GM19467 (cell line): ENCODE results near the gene USP15.
"Not testable (repeated sequence)": the region's sequence is repeated elsewhere in the genome, so short reads cannot be mapped to it uniquely, and the experiment has no call there.

Experiments
- ATAC-seq: cut with Tn5 transposase; IDR thresholded peaks from one replicate; pipeline ENCODE4 v1.9.1; 2021; ENCODE audit warnings: mild to moderate bottlenecking, moderate library complexity; ENCODE audit not compliant: unreplicated experiment

The USP15 gene

DNA sequence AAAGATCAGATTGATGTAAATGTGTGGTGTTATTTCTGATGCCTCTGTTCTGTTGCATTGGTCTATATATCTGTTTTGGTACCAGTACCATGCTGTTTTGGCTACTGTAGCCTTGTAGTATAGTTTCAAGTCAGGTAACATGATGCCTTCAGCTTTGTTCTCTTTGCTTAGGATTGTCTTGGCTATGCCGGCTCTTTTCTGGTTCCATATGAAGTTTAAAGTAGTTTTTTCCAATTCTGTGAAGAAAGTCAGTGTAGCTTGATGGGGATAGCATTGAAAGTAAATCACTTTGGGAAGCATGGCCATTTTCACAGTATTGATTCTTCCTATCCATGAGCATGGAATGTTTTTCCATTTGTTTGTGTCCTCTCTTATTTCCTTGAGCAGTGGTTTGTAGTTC is 105.6 kb downstream of the USP15 start:
- ATAC-seq: not testable (repeated sequence)

DNA sequence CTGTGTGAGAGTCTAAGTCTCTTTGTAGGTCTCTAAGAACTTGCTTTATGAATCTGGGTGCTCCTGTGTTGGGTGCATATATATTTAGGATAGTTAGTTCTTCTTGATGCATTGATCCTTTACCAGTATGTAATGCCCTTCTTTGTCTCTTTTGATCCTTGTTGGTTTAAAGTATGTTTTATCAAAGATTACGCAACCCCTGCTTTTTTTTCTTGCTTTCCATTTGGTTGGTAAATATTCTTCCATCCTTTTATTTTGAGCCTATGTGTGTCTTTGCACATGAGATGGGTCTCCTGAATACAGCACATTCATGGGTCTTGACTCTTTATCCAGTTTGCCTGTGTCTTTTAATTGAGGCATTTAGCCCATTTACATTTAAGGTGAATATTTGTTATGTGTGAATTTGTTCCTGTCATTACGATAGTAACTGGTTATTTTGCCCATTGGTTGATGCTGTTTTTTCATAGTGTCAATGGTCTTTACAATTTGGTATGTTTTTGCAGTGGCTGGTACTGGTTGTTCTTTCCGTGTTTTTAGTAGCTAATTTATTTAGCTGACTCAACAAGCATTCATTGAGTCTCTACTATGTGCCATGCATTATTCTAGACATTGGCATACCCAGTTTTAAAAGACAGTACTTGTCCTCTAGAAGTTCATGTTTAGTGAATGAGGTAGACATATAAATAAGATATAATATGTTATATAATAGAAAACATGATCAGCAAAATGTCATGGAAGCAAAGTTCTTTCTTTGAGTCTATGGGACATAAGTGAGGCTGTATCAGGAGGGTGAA is 108.4 kb downstream of the USP15 start:
- not testable (repeated sequence) for ATAC-seq

DNA sequence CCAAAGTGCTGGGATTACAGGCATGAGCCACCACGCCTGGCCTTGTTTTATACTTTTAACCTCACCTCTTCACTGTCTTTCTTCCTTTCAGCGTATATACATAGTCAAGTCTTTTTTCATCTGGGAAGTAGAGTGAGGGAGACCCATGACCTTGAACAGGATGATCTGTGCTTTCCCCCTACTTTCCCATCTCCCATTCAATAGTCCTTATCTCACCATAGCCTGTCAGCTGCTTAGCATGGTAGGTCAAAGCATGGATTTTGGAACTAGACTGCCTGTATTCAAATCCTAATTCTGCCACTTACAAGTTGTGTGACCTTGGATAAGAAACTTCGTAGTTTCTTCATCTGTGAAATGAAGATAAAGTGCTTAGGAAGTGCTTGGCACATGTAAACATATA is 110.0 kb downstream of the USP15 start:
- ATAC-seq: no peak

DNA sequence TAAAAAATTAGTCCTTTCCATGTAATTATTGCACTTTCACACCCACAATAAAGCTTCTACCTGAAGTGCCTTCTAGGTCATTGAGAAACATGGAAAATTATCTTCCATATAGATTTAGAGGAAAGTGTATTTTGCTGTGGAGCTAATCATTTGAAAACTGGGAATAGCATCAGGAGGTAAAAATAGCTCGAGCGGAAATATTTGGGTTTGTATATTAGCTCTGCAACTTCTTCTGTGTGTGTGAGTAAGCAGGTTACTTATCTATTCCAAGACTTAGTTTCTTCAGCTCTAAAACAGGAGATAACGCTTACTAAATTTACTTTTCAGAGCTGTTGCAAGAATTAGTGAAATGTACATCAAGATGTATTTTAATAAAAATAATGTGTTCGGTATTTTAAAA is 111.5 kb downstream of the USP15 start:
- no peak for ATAC-seq

DNA sequence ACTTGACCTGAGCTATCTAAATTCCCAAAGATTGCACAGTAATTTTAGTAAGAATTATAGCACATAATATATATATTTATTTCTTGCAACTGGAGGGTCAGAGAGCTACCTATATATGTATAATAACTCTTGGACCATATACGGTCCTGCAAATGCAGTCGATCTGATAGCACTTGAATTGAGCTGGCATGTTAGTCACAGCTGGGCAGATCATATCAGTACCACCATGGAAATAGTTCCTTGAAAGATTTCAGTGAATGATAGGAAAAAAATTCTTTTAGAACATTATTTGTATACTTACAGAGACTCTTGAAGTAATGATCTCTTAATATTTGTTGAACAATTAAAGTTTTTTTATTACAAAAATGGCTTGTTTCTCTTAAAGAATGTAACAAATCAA is 111.9 kb downstream of the USP15 start:
- ATAC-seq: no peak

DNA sequence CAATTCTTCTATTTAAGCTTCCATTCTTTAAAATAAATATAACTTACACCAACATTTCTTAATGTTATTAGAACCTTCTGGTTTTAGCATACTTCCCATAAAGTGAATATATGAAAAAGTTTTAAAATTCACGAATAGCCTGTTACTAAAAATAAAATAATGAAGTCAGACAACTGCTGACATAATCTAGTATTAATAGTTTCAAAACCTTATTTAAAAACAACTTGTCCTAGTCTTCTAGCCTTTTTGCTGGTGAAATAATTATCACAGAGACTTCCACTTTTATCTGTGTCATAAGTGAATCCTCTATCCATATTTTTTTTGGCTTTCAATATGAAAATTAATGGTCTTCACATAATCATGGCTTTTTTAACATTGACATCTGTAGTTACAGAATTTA is 112.6 kb downstream of the USP15 start:
- ATAC-seq: no peak

DNA sequence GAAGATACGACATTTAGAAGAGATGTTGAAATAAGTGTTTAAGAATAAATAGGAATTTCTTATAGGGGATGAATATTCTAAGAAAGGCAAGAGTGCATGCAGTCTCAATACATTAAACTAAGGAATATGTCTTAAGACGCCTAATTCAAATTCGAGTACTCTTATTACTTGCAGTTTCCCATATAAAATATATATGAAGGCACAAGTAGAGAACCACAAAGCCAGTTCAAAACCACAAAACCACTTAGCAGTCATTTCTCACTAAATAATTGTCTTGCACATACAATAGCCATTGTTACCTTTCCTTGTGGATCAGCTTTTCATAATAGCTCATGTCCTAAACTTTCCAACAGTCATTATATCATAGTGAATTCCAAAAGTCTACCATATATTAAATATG is 115.4 kb downstream of the USP15 start:
- no peak for ATAC-seq

DNA sequence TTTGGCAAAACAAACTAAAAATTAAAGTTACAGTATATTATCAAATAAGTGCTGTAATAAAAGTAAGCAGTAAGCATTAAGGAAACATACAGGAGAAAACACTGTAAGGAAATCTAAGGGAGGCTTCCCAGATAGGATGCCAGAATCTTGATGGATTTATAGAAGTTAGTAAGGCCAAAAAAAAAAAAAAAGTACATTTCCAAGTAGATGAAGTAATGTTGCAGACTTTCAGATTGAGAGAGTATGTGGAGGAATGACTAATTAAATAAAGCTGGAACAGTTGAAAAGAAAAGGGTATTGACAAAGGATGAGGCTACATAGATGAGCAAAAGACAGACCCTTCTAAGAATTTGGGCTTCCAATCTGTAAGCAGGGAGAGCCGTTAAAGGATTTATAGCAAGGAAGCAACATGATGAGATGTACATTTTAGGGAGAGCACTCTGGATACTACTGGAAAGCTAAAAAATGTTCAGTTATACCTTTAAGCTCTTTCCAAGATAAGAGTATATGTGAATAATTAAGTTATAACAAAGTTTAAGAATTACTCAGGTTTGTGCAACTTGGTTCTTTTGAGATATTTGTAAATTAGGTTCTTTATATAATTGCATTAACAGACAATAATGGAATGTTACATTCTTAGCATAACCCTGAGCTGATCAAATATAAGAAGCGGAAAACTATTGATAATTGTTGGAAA is 119.0 kb downstream of the USP15 start:
- ATAC-seq: no peak

DNA sequence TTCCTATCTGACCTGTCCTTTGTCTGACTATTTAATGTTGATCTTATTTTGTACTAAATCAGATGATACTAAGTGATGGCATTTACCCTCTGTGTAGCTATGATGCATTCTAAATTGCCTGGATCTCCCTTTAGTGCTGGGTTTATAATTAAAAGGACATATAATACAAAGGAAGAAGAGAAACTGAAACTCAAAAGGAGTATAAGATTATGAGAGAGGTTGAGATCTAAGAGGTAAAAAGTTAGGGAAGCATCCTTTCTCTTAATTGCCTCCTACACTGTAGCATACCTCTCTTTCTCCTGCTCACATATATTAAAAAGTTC is 119.5 kb downstream of the USP15 start:
- no peak for ATAC-seq

DNA sequence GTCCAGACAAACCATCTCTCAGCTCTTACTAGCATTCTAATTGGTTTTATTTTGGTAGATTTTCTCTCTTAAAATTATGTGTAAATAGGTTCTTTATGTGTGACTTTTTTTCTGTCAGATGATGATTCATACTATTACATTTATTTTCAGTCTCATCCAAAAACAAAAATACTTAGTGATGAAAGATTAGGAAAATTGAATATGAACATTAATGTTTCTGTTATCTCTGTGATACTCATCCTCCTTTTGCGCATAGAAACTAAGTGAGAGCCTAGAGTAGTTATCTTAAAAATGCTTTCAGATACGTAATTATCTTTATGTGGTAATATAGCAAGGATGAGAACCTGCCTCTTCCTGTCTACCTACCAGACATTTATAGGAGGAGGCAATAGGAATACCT is 122.3 kb downstream of the USP15 start:
- ATAC-seq: no peak

DNA sequence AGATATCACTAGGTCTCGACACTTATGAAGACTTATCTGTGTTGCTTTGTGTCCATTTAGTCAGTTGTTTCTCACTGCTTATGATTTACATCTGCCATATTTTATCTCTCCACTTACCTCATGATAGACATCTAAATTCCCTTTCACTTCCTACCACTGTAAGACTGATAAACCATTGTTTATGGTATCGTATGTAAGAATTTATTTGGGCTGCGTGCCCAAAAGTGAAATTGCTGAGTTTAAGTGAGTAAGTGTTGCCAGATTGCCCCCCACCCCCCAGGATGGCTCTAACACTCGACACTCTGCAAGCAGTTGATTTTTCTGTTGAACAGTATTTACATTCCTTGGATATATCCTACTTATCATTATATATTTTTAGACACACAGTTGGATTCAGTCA is 136.5 kb downstream of the USP15 start:
- ATAC-seq: no peak

DNA sequence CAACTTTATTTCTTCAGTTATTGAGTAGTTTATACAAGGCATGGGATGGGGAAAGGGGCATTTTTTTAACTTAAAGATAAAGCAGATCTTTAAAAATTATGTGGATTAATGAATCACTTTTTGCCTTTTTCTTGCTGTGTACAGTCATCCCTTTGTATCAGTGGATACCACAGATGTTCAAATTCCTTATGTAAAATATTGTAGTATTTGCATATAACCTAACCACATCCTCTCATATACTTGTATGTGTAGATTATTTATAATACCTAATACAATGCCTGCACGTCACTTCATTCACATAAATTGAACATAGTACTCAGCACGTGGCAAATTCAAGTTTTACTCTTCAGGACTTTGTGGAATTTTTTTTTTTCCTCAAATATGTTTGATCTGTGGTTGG is 139.9 kb downstream of the USP15 start:
- ATAC-seq: no peak

DNA sequence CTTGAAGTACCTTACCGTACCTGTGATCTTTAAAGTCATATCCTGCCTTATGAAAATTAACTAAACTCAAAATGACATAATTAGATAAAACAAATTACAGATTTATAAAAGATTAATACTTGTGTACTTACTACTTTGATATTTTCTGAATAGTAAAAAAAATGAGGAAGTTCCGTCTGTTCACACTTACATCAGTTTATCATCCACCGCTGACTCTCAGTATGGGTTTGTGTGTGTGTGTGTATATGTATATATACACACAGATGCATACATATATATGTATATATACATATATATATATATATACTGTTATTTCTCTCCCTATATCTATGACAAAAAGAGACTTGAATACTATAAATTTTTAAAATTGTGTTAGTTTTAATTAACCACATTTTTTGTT is 141.4 kb downstream of the USP15 start:
- ATAC-seq: no peak

DNA sequence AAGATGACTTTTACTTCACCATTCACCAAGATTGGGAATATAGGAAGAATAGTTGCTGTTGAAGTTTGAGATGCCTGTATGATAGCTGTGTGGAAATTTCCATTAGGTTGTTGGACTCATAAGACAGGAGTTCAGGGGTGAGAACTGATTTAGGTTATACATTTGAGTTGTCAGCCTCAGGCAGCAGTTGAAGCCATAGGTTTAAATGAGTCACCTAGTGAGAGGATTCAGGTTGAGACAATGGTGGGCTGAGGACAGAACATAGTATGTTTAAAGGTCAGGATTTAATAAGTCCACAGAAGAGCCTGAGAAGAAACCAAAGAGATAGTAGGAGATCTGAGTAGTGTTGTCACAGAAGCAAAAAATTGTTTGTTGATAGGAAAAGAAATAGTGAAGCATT is 142.8 kb downstream of the USP15 start:
- no peak for ATAC-seq

DNA sequence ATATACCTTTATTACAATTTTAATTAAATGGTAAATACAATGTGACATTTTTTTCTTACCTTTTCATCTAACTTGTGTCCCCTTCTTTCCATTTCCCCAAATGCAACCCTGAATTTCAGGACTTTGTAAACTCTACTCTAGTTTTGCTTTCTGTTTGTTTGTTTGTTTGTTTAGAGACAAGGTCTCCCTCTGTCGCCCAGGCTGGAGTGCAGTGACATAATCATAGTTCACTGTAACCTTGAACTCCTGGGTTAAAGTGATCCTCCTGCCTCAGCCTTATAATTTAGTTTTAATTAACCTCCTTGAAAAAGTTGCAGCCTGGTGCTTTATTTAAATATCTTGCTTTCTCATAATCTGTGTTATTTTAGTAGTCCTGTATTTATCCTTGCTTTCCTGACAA is 147.4 kb downstream of the USP15 start:
- ATAC-seq: no peak

DNA sequence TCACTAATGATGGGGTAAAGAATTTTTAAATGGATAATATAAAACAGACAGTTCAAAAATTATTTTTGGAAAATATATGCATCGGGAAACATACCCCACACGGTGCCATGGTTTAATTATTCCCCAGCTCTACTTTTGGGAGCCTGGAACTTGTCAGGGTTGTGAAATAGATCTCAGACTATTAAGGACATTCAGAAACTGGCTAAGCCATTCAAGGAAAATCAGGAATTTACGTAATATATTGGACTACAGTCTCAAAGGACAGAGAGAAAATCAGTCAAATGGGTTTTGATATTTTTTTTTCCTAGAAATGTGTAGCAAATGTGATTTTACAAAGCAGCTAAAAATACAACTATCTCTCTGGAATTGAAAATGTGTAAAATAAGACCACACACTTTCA is 148.9 kb downstream of the USP15 start:
- ATAC-seq: no peak

DNA sequence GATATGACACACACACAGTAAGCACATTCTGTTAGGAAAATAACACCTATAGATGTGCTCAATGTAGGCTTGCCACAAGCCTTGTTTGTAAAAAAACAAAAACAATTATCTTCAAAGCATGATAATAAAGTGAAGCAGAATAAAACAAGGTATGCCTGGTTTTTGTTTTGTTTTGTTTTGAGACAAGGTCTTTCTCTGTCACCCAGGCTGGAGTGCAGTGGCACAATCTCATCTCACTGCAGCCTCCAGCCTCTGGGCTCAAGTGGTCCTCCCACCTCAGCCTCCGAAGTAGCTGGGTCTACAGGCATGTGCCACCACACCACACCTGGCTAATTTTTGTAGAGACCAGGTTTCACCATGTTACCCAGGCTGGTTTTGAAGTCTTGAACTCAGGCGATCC is 154.0 kb downstream of the USP15 start:
- no peak for ATAC-seq

DNA sequence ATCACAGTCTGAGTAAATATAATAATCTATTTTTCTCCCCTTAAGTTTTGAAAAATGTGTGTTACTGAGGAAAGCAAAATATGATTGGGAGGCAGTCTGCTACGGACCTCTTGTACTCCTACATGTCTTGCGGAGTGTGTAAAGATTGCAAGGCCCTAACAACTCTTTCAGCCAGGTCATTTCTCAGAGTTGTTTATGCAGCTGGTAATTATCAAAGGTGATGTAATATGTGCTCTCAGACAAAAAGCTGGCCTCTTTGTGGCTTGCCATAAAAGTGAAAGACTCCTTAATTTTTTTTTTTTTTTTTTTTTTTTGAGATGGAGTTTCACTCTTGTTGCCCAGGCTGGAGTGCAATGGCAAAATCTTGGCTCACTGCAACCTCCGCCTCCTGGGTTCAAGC is 165.9 kb downstream of the USP15 start:
- no peak for ATAC-seq

DNA sequence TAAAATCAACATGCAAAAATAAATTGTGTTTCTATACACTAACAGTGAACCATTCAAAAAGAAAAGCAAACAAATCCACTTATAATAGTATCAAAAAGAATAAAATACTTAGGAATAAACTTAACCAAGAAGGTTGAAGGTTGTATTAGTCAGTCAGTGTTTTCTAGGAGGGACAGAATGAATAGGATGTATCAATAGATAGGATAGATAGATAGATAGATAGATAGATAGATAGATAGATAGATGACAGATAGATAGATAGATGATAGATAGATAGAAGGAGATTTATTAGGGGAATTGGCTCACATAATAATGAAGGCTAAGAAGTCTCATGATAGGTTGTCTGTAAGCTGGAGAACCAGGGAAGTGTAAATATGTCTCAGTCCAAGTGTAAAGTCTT is 169.3 kb downstream of the USP15 start:
- ATAC-seq: no peak

DNA sequence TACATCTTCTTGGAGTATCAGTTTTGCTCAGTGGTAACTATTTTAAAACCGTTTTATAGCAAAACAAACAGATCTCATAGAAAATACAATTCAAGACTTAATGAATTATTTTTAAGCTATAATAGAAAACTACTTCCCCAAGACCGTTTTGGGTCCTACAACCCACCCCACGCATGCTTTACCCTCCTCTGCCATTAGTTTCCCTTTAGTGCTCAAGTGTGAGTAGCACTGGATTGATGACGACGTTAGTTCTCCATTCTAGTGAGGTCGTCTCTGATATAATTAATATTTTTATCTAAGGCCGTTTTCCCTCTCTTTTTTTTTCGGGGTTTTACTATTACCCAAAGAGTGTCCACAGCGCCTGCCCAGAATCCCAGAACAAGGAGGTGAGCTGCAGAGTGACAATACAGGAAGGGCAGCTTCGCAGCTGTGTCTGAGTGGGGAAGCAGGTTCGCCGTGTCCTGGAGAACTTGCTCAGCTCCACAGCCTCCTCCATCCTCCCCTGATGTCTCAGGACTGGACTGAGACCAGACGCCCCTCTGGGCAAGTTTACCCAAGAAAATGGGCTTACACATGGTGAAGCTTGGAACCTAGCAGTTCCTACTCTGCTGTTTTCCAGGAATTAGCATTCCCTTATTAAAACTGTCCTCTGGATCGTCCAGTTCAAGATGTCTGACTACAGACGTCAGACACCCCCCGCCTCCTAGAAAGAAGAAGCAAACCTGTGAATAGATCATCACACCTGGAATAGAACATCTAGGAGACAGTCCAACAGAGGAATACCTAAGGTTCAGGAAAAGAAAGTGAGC is 174.5 kb downstream of the USP15 start:
- ATAC-seq: no peak

DNA sequence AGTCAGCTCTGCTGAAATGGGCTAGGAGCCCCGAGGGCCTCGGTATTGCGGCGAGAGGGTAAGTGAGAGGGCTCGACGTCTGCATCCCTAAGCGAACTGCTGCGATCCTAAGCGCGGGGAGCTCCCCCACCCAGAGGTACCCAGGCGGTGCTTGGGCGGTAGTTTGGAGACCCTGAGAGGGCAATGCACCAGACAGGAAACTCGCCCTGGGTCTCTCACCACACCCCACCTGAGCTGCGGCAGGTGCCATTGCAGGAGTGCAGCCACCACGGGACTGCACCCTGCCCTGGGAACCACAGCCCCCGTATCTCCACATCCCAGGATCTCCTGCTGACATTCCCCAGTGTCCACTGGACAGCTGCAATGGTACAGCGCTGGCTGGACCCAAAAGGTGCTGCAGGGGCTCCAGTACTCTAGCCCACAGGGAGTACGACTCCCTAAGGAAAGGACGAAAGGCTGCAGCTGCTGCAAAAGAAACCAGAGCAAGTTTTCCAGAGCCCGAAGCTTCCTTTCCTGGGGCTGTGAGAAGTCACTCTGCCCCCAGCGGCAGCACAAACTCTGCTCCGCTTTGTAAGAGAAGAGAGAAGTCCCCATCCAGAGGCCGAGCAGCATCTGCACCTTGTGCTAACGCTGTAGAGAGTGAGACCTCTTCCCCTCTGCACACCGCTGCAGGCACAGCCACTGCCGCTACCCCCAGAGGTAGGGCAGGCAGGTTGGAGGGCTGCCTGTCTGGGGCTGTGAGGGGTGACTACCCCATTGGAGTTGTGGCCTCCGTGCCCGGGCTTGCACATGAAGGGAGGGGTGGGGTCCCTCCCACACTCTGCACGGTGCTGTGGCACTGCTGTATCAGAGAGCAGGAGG is 175.3 kb downstream of the USP15 start:
- peak; percentile 68 for ATAC-seq
